K562 (cell line): Measurements from ENCODE around the gene COL16A1. TPM values are rescaled to one million over a fixed set of nuclear protein-coding genes. Genes with fewer than 3 reads are reported as not detected.

Source experiments
- ATAC-seq: fragments of 200-7000 bp; cut with Tn5 transposase; 3 replicates; pipeline ENCODE4 v1.9.1; 2020; ENCODE audit warnings: moderate library complexity
- BruUV-seq: library from RNA; stranded (reverse); fragments of 400-500 nt; replicated peaks from 2 replicates; lab custom pipeline; 2021; lab: Mats Ljungman, UMichigan
- CTCF ChIA-PET: fragments of 300-600 bp; formaldehyde crosslinking; extraction: SDS; loops from one replicate; lab custom pipeline; 2021; ENCODE audit warnings: low intra/inter-chr PET ratio; lab: Yijun Ruan, JAX
- POLR2A ChIA-PET: fragments of 300-600, 350-650 bp; sonication (Branson Sonifier 250); formaldehyde crosslinking; extraction: SDS; loops from one replicate; lab custom pipeline; 2021; ENCODE audit warnings: antibody characterized with exemption, inconsistent platforms; lab: Yijun Ruan, JAX
- DNase-seq, 4 experiments: peaks; one replicate each; pipeline versions ENCODE4 v3.0.0 to v3.0.0-alpha.2; 2011 to 2018; ENCODE audit warnings: low spot score in 3 of 4, mixed read lengths in 3 of 4; ENCODE audit errors: extremely low read depth in 1 of 4
- FAIRE-seq: peaks from 2 replicates; lab custom pipeline; 2011; peaks lifted over from hg19 to GRCh38; lab: Jason Lieb, UNC
- H2AFZ ChIP-seq: 2 replicates; pipeline ENCODE4 v1.6.0; 2011; ENCODE audit warnings: low read depth, low read length, control low read depth, inconsistent platforms
- H3K27ac ChIP-seq: fragments of 200-600 bp; 3 replicates; pipeline ENCODE4 v1.8.0; 2011; ENCODE audit warnings: low read depth, mild to moderate bottlenecking, control low read depth, inconsistent platforms, low read length, moderate library complexity, mixed read lengths; ENCODE audit errors: extremely low read depth
- H3K27me3 ChIP-seq, 2 experiments: fragments of 300-600 bp in 1 of 2; 2 replicates in 1 of 2; 3 replicates in 1 of 2; pipeline versions ENCODE4 v1.6.0 to v1.8.0; 2011; ENCODE audit warnings: inconsistent platforms in 2 of 2, low read length in 2 of 2, mild to moderate bottlenecking in 1 of 2, mixed read lengths in 1 of 2, moderate library complexity in 1 of 2; ENCODE audit not compliant: control insufficient read depth in 2 of 2, insufficient read depth in 2 of 2
- H3K36me3 ChIP-seq: fragments of 300-600 bp; 3 replicates; pipeline ENCODE4 v1.8.0; 2011; ENCODE audit warnings: mild to moderate bottlenecking, low read length, inconsistent platforms; ENCODE audit not compliant: control insufficient read depth, insufficient read depth
- H3K4me1 ChIP-seq, 2 experiments: fragments of 200-600 bp in 1 of 2; replicated peaks in 1 of 2; 2 replicates in 1 of 2; 3 replicates in 1 of 2; pipeline versions ENCODE4 v1.5.1 to v1.8.0; 2011; ENCODE audit warnings: inconsistent platforms in 2 of 2, low read length in 2 of 2, mild to moderate bottlenecking in 1 of 2, mixed read lengths in 1 of 2, moderate library complexity in 1 of 2; ENCODE audit not compliant: control insufficient read depth in 2 of 2, insufficient read depth in 2 of 2
- H3K4me2 ChIP-seq: 2 replicates; pipeline ENCODE4 v1.6.1; 2011; ENCODE audit warnings: low read length, control low read depth, inconsistent platforms, mixed read lengths; ENCODE audit not compliant: insufficient read depth
- H3K4me3 ChIP-seq: fragments of 200-600 bp; sonication (generic), shearing (Covaris generic); 2 replicates; pipeline ENCODE4 v1.5.1; 2016; ENCODE audit warnings: control low read depth, inconsistent platforms
- H3K79me2 ChIP-seq: fragments of 200-600 bp; 3 replicates; pipeline ENCODE4 v1.8.0; 2011; ENCODE audit warnings: low read length, inconsistent platforms; ENCODE audit not compliant: control insufficient read depth, insufficient read depth
- H3K9ac ChIP-seq, 2 experiments: 2 replicates each; pipeline versions ENCODE4 v1.6.0 to v1.6.1; 2011; ENCODE audit warnings: low read depth in 2 of 2, low read length in 2 of 2, control low read depth in 1 of 2, inconsistent platforms in 1 of 2, mild to moderate bottlenecking in 1 of 2, mixed read lengths in 1 of 2; ENCODE audit not compliant: insufficient read depth in 1 of 2
- H3K9me1 ChIP-seq: one replicate; pipeline ENCODE4 v1.6.0; 2011; ENCODE audit warnings: inconsistent platforms, mild to moderate bottlenecking, low read length, moderate library complexity; ENCODE audit not compliant: control insufficient read depth, insufficient read depth
- H3K9me3 ChIP-seq: replicated peaks from 2 replicates; pipeline ENCODE4 v1.5.1; 2011; ENCODE audit warnings: low read depth, low read length, inconsistent platforms; ENCODE audit not compliant: control insufficient read depth, insufficient read depth
- H4K20me1 ChIP-seq: replicated peaks from 2 replicates; pipeline ENCODE4 v1.6.1; 2011; ENCODE audit warnings: low read length, inconsistent platforms, mixed read lengths; ENCODE audit not compliant: control insufficient read depth, insufficient read depth
- WGBS: fragments of 100-300 bp; shearing (Covaris generic); methylation state at CpG from one replicate; pipeline ENCODE4 v1.1.6; 2016; ENCODE audit warnings: low coverage, mixed read lengths; ENCODE audit not compliant: insufficient coverage; ENCODE audit errors: missing lambda C conversion rate; 5-methylcytosine and 5-hydroxymethylcytosine counted together
- in situ Hi-C: fragments of 300-500 bp; cut with MboI; formaldehyde crosslinking; loops from 4 replicates; pipeline ENCODE4 v1.15.0; 2018; ENCODE audit warnings: inconsistent platforms, mixed read lengths
- intact Hi-C: fragments of 100-400 bp; cut with micrococcal nuclease; formaldehyde crosslinking; loops from 2 replicates; pipeline ENCODE4 v1.14.2; 2022
- polyA plus RNA-seq, 8 experiments: library from polyadenylated mRNA; depleted of rRNA in 4 of 8; stranded (reverse) in 5 of 8; unstranded in 3 of 8; fragments of >200 nt; fragmentation: Nextera tagmentation in 2 of 8; fragmentation: Illumina TruSeq in 1 of 8; extraction: Ambion mirVana in 2 of 8; extraction: Trizol in 1 of 8; gene quantifications; 2 replicates each; pipeline versions ENCODE4 v1.2.1 to v1.2.3, GENCODE V29; 2011 to 2014; ENCODE audit warnings: inconsistent platforms in 1 of 8, missing spikeins in 1 of 8
- total RNA-seq, 7 experiments: library from RNA; depleted of rRNA in 6 of 7; stranded (reverse); fragments of >200 nt in 6 of 7; fragmentation: Illumina TruSeq in 2 of 7; extraction: Trizol in 2 of 7; gene quantifications; 2 replicates each; pipeline versions ENCODE4 v1.2.1 to v1.2.3, GENCODE V29; 2011 to 2021; ENCODE audit warnings: low replicate concordance in 1 of 7
- TF ChIP-seq, protein P1 (sequence below), 2 experiments: fragments of 450-650 bp; IDR thresholded peaks; 2 replicates each; pipeline ENCODE4 v1.6.1; 2016; ENCODE audit warnings: mild to moderate bottlenecking in 2 of 2, borderline replicate concordance in 1 of 2, low read depth in 1 of 2, moderate library complexity in 1 of 2

The COL16A1 gene
- total and polyA plus RNA-seq, 9 of the 15 experiments (the other 6 are each of a cell fraction or from before 2014, with no cell fraction given): 0.11 to 0.60 (median 0.11) TPM; not detected in 6

DNA sequence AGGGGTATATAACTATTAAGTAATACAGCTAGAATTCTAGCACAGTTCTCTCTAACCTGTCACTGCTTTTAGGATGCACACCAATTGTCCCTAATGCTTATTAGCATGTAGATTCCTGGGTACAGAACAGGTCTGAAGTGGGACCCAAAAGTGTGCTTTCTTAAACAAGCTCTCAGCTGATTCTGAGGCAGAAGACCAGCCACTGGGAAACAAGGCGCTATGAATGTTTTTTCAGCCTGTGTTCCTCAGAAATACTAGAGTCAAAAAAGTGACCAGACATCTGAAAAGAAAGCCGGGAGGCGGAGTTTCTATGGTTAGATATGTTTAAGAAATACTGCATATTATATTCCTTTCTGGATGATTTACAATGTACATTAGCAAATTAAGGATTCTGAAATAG, 60.9 kb downstream of the COL16A1 start:
- 96% methylated on average over 3 of the region's 3 CpGs for WGBS
- Histone ChIP-seq H3K9me3 (no peaks in the 10 kb centered on the region), H3K79me2 (peaks cover 50% of the 10 kb centered on the region), H4K20me1 (no peaks in the 10 kb centered on the region; the same call in 1 of the 2 replicates), H3K27ac (no peak overlapping the region), H3K4me1 (peaks cover 0 to 16% of the 10 kb centered on the region in 2 experiments; a peak in 3 of 5 replicates), H3K4me2 (no peak overlapping the region), H2AFZ (no peak overlapping the region), H3K9me1 (no peaks in the 10 kb centered on the region), H3K27me3 (no peaks in the 10 kb centered on the region), H3K4me3 (no peak overlapping the region), H3K36me3 (no peaks in the 10 kb centered on the region; the same call in 2 of the 3 replicates), H3K9ac (no peak overlapping the region)
- FAIRE-seq (no peak), DNase-seq (no peak), ATAC-seq (no peak)
- no TSS peak for BruUV-seq
- POLR2A ChIA-PET: interaction anchor here (0.7 to 2.5 kb wide), 7 partner anchors 8 to 146 kb away, joined by 3 to 9 read pairs (median 3); no protein-coding TSS in a partner anchor
- CTCF ChIA-PET: no interaction called here
- in situ Hi-C loops: no loop called here
- intact Hi-C loops: loop anchor here (10.0 kb wide), 1 partner anchor 312 kb away; no protein-coding TSS in a partner anchor
- TF ChIP-seq, protein P1, sequence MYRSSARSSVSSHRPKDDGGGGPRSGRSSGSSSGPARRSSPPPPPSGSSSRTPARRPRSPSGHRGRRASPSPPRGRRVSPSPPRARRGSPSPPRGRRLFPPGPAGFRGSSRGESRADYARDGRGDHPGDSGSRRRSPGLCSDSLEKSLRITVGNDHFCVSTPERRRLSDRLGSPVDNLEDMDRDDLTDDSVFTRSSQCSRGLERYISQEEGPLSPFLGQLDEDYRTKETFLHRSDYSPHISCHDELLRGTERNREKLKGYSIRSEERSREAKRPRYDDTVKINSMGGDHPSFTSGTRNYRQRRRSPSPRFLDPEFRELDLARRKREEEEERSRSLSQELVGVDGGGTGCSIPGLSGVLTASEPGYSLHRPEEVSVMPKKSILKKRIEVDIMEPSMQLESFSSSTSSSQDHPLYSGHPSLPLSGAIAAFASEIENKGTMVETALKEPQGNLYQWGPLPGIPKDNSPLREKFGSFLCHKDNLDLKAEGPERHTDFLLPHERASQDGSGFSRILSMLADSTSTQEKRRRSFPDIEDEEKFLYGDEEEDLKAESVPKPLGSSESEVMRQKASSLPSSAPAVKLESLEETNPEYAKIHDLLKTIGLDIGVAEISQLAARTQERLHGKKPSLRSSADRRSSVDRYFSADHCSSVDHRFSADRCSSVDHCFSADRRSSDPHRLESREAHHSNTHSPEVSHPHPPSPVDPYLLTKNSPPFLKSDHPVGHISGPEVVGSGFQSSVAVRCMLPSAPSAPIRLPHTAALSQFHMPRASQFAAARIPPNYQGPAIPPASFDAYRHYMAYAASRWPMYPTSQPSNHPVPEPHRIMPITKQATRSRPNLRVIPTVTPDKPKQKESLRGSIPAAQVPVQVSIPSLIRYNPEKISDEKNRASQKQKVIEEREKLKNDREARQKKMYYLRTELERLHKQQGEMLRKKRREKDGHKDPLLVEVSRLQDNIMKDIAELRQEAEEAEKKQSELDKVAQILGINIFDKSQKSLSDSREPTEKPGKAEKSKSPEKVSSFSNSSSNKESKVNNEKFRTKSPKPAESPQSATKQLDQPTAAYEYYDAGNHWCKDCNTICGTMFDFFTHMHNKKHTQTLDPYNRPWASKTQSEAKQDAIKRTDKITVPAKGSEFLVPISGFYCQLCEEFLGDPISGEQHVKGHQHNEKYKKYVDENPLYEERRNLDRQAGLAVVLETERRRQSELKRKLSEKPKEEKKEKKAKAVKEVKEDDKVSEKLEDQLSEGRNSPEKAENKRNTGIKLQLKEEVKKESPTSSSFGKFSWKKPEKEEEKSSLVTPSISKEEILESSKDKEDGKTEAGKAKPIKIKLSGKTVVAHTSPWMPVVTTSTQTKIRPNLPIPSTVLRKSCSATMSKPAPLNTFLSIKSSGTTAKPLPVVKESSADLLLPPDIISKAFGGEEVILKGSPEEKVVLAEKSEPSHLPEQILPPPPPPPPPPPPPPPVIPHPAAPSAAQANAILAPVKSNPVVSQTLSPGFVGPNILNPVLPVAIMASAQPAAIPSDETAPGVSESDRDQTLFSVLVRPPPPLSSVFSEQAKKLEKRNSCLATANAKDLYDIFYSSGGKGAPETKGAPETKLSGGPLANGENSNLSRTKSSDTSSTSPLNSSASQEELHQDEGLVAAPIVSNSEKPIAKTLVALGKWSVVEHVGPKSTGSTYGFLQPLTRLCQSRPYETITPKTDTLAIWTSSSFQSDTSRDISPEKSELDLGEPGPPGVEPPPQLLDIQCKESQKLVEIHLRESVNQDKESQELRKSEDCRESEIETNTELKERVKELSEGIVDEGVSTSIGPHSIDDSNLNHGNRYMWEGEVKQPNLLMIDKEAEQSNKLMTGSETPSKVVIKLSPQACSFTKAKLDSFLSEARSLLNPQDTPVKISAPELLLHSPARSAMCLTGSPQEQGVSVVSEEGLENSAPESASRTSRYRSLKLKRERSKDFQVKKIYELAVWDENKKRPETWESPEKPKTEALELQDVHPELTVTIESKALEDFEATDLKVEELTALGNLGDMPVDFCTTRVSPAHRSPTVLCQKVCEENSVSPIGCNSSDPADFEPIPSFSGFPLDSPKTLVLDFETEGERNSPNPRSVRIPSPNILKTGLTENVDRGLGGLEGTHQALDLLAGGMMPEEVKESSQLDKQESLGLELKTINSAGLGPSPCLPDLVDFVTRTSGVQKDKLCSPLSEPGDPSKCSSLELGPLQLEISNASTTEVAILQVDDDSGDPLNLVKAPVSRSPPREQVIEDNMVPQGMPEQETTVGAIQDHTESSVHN (IDR thresholded peaks at IDR 0.05; ENCODE audit: borderline replicate concordance in 1 of 2, low read depth in 1 of 2): no peak
